HL-60 (cell line): ENCODE data around the gene COL11A1.

Experiments used
- DNase-seq, 2 experiments: peaks; one replicate each; pipeline ENCODE4 v3.0.0-alpha.2; 2010 to 2020; ENCODE audit warnings: low read depth in 1 of 2, low spot score in 1 of 2
- H3K27ac ChIP-seq: fragments of 250-450 bp; sonication (Bioruptor Pico); replicated peaks from 2 replicates; pipeline ENCODE4 v1.5.1; 2020; ENCODE audit warnings: mild to moderate bottlenecking, moderate library complexity
- H3K27me3 ChIP-seq: fragments of 250-450 bp; sonication (Bioruptor Pico); 2 replicates; pipeline ENCODE4 v1.5.1; 2021; ENCODE audit warnings: mild to moderate bottlenecking, moderate library complexity; ENCODE audit not compliant: insufficient read depth, poor library complexity, severe bottlenecking
- H3K4me3 ChIP-seq: replicated peaks from 2 replicates; pipeline ENCODE4 v1.5.1; 2011; ENCODE audit warnings: mild to moderate bottlenecking, control low read depth, low read length; ENCODE audit not compliant: insufficient read depth
- GABPA ChIP-seq: IDR thresholded peaks from 2 replicates; pipeline ENCODE4 v1.6.1; 2012; ENCODE audit warnings: low read depth
- POLR2AphosphoS5 ChIP-seq: IDR thresholded peaks from 2 replicates; pipeline ENCODE4 v1.6.1; 2012; ENCODE audit warnings: low read depth
- SPI1 ChIP-seq: IDR thresholded peaks from 2 replicates; pipeline ENCODE4 v1.6.1; 2012; ENCODE audit warnings: low read depth, mild to moderate bottlenecking, borderline replicate concordance
- TF ChIP-seq, protein P1 (sequence below): IDR thresholded peaks from one replicate; pipeline ENCODE4 v1.5.1; 2011; ENCODE audit warnings: low read length, control low read depth, inconsistent platforms; ENCODE audit not compliant: insufficient read depth
- TF ChIP-seq, protein P2 (sequence below): IDR thresholded peaks from 2 replicates; pipeline ENCODE4 v1.6.1; 2012; ENCODE audit warnings: low read depth; ENCODE audit not compliant: insufficient replicate concordance

COL11A1 gene

DNA sequence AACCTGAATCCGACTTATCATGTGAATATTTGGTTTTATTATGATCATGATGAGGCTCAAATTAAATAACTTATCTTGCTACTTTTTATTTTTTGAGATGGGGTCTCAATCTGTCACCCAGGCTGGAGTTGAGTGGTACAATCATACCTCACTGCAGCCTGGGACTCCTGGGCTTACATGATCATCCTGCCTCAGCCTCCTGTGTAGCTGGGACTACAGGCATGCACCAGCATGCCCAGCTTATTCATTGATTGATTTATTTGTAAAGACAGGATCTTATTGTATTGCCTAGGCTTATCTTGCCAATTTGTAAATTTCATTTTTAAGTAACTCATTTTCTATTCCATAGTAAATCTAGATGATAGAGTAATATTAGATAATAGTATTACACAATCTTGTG is 84.3 kb downstream of the COL11A1 start:
- Histone ChIP-seq H3K27ac (no peak overlapping the region), H3K27me3 (no peaks in the 10 kb centered on the region), H3K4me3 (no peak overlapping the region)
- DNase-seq, result no peak
- TF ChIP-seq SPI1, result no peak

DNA sequence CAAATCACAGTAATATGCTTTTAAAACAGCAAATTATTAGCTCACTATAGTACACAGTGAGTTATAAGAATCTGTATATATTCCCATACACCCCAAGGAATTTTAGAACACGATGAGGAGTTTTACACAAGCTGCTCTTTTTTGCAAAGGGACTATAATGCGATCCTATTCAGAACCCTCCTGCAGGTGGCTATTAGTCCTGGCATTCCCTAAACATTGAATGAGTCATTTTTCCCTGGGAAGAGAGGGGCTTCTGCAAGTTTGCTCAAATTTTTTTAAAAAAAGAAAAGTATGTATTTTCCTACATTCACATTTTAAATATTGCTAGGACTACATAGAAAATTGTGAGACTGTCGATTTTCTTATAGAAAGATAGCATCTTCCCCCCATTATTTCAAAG is 106.3 kb downstream of the COL11A1 start:
- TF ChIP-seq GABPA (no peak), POLR2AphosphoS5 (no peak), SPI1 (no peak)
- TF ChIP-seq, protein P1, sequence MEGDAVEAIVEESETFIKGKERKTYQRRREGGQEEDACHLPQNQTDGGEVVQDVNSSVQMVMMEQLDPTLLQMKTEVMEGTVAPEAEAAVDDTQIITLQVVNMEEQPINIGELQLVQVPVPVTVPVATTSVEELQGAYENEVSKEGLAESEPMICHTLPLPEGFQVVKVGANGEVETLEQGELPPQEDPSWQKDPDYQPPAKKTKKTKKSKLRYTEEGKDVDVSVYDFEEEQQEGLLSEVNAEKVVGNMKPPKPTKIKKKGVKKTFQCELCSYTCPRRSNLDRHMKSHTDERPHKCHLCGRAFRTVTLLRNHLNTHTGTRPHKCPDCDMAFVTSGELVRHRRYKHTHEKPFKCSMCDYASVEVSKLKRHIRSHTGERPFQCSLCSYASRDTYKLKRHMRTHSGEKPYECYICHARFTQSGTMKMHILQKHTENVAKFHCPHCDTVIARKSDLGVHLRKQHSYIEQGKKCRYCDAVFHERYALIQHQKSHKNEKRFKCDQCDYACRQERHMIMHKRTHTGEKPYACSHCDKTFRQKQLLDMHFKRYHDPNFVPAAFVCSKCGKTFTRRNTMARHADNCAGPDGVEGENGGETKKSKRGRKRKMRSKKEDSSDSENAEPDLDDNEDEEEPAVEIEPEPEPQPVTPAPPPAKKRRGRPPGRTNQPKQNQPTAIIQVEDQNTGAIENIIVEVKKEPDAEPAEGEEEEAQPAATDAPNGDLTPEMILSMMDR, result no peak
- TF ChIP-seq, protein P2, sequence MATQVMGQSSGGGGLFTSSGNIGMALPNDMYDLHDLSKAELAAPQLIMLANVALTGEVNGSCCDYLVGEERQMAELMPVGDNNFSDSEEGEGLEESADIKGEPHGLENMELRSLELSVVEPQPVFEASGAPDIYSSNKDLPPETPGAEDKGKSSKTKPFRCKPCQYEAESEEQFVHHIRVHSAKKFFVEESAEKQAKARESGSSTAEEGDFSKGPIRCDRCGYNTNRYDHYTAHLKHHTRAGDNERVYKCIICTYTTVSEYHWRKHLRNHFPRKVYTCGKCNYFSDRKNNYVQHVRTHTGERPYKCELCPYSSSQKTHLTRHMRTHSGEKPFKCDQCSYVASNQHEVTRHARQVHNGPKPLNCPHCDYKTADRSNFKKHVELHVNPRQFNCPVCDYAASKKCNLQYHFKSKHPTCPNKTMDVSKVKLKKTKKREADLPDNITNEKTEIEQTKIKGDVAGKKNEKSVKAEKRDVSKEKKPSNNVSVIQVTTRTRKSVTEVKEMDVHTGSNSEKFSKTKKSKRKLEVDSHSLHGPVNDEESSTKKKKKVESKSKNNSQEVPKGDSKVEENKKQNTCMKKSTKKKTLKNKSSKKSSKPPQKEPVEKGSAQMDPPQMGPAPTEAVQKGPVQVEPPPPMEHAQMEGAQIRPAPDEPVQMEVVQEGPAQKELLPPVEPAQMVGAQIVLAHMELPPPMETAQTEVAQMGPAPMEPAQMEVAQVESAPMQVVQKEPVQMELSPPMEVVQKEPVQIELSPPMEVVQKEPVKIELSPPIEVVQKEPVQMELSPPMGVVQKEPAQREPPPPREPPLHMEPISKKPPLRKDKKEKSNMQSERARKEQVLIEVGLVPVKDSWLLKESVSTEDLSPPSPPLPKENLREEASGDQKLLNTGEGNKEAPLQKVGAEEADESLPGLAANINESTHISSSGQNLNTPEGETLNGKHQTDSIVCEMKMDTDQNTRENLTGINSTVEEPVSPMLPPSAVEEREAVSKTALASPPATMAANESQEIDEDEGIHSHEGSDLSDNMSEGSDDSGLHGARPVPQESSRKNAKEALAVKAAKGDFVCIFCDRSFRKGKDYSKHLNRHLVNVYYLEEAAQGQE, result no peak
- Histone ChIP-seq H3K27ac (no peak overlapping the region), H3K27me3 (no peaks in the 10 kb centered on the region), H3K4me3 (no peak overlapping the region)
- DNase-seq, result no peak

DNA sequence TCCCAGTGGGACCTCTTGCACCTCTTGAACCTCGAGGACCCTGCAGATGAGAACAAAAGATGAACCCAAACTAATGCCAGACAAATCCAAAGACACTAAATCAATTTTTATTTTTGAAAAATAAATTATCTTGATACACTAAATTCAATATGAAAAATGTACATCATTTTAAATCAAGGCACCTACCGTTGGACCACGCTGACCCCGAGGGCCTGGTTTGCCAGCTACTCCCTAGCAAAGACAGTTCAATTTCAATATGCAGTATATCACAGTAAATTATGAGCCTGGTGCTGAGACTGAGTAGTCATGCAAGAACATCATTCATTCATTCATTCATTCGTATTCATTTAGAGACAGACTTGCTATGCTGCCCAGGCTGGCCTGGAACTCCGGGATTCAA is 129.4 kb downstream of the COL11A1 start:
- H3K27ac ChIP-seq, result no peak overlapping the region
- H3K27me3 ChIP-seq, result no peaks in the 10 kb centered on the region
- no peak for DNase-seq
- TF ChIP-seq POLR2AphosphoS5 (no peak), GABPA (no peak), SPI1 (no peak)
- TF ChIP-seq, protein P1, result no peak
- TF ChIP-seq, protein P2, result no peak
- H3K4me3 ChIP-seq, result no peak overlapping the region

DNA sequence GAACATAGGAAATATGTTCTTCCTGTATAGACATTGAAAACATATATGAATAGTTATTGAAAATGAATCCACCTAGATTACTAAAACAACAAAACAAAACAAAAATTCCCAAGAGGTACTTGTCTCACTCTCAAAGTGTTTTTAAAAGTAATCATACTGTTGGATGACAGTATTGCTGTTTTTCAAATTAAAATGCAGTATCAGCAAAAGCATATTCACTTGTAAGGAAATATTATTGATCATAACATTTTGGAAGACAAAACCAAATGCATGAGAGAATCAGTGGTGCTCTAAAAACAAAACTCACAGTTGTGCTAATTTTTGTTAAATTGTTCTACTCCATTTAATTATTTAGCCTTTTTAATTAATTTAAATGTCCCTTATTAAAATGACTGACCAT is 131.0 kb downstream of the COL11A1 start:
- DNase-seq, result no peak
- TF ChIP-seq, protein P1, result no peak
- TF ChIP-seq, protein P2, result no peak
- no peak for TF ChIP-seq SPI1
- no peak for TF ChIP-seq POLR2AphosphoS5
- TF ChIP-seq GABPA, result no peak
- no peak overlapping the region for H3K4me3 ChIP-seq
- no peaks in the 10 kb centered on the region for H3K27me3 ChIP-seq
- no peak overlapping the region for H3K27ac ChIP-seq
